ENCODE results near the gene RBM18.

Gene RBM18, protein sequence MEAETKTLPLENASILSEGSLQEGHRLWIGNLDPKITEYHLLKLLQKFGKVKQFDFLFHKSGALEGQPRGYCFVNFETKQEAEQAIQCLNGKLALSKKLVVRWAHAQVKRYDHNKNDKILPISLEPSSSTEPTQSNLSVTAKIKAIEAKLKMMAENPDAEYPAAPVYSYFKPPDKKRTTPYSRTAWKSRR

DNA sequence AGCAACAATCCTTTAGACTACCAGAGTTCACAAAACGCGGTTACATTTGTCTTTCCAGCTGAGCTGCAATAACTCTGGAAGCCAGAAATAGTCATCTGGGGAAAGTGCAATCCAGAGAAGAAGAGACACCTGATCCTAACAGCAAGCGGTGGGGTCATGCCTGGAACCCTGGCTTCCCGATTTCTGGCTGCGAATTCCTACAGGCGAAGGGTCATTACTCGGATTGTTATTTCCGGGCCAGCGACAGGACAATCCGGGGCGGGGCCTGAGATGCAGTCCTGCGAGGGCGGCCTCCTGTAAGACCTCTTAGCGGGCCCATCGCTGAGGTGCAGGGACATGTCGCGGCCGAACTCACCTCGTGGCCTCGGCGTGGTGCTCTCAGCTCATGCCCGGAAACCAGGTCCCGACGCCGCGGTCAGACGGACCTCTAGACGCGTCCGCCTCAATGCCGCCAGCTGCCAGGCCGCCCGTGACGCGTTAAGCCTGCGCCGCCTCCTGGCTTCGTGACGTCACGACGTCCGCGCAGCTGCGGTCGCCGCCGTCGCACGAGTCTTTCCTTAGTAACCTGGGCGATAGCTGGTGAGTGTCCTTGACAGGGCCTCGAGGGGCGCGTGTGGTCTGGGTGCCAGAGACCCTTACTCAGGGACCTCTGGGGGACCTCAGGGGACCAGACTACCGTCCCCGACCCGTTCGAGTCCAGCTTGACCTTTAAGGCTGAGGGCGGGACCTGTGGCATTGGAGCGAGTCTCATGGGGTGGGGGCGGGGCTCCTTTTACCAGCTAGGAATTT is at the start of gene RBM18, which contains the start of gene MRRF:
TSS of gene RBM18 (minus strand) at position 481 of the 789 bp plus-strand sequence. CDS start 3,348 bp downstream, outside the sequence.
TSS of gene MRRF (plus strand) at position 523 of the 789 bp plus-strand sequence. CDS start 6,010 bp downstream, outside the sequence.
- DNase-seq, result peak; percentile 47 to 93 (median 79)

DNA sequence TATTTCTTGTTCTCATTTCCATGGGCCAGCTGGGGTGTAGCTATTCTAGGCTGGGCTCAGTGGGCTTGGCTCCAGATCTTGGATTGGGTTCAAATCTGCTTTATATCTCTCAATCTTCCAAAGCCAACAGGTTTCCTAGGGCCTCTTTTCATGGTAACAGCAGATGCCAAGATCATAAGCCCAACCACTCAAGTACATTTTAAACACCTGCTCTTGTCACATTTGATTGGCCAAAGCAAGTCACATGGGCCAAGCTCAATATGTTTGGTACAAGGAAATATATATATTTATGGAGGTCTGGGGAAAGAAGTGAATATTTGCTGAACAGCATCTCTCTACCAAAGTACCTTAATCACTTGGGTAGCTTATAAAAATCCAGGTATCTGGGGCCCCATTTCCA is 49.5 kb upstream of the RBM18 start:
- DNase-seq, result no peak

DNA sequence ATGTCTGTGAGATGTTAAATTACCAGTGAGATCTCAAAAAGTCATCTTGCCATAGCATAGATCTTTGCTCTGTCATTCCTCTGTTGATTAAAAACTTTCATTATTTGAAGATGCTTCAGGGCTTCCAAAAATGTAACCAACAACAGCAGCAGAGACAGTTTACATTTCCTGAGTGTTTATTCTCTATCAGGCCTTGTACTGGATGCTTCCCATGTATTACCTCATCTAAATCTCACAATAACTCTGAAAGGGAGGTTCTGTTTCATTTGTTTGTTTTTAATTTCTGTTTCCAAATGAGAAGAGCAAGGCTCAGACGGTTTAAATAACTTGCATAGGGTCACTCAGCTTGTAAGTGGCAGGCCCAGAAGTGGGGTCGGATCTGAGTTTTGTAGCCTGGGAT is 45.2 kb upstream of the RBM18 start:
- DNase-seq, result no peak

DNA sequence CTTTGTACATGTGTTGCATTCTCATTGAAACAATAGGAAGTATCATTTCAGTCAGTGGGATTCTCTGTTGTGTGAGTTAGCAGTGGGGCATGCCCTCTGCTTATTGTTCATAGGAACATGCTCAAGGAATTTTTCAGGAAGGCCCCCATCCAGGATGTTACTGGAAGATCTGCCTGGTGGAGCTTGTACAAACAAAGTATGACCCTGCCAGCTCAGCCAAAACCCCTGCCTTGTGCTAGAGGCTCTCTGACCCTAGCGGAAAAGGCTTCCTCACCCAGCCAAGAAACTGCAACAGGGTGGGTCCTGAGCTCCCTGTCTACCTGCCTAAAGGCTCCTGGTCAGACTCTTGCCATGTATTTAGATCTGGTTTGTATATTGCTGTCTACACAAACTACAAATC is 43.3 kb upstream of the RBM18 start:
- no peak for DNase-seq

DNA sequence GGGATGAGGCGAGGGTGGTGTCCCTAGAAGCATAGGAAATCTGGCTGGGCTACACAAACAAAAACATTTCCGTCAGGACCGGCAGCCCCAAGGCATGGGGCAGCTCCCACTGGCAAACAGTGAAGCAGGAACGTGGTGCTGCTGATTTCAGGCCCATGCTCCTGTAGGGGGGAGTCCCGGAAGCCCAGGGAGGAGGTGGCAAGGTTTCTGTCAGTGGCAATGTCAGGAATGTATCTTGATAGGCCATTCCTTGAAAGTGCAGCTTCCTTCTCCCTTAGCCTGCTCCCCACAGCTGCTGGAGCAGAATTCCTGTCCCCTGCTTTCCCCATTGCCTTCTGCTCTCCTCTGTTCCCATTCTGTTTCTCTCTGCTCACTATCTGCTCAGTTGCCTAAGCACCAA is 42.4 kb upstream of the RBM18 start:
- DNase-seq, result no peak

DNA sequence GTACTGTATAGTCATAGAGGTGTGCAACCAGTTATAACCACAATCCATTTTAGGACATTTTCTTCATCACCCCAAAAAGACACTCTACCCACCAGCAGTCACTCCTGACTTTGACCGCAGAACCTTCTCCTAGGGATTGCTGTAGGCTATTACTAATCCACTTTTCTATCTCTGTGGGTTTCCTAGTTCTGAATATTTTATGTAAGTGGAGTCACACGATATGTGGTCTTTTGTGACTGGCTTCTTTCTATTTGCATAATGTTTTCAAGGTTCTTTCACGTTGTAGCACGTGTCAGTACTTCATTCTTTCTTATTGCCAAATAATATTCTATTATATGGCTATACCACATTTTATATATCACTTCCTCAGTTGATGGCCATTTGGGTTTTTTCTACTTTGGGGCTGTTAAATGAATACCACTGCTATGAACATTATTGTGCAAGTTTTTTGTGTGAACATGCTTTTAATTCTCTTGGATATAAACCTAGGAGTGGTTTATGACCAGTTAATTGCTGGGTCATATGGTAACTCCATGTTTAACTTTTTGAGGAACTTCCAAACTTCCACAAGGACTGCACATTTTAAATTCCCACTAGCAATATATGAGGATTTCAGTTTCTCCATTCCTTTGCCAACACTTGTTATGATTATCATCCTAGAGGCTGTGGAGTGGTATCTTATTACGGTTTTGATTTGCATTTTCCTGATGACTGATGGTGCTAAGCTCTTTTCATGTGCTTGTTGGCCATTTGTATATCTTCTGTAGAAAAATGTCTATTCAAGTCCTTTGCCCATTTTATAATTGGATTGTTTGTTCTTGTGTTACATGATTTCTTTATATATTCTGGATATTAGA is 37.8 kb upstream of the RBM18 start:
- DNase-seq, result no peak

DNA sequence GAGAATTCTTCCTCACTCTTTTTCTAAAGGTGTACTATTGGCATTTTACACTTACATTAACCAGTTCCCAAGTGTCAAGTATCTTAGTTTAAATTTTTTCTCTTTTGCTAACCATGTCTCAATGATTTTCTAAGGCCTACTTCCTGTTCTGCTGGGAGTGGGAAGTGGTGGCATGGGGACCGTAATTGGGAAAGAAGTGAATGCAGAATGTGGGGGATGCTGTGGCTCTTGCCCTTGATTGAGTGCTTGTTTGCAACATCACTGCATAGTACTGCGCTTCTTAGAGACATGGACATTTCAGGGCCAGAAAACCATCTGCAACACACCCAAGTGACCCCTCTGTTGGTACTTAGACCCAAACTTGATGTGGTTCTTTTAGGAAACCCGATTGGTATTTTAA is 32.9 kb upstream of the RBM18 start:
- no peak for DNase-seq

DNA sequence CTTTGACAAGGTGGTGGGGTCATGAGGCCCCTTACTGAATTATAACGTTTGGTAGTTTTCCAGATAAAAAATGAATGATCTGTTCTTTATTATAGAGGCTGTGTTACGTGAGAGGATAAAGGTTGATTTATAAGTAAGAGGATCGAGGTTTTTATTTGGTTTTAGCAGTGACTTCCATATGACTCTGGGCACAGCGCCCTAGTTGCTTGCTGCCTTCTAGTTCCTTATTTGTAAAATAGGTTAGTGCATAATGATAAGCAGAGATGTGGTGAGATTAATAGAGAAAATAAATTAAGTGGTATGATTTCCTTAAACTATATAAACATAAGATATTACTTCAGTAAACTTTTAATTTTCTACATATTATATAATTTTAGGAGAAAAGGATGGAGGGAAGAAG is 29.9 kb upstream of the RBM18 start:
- no peak for DNase-seq

DNA sequence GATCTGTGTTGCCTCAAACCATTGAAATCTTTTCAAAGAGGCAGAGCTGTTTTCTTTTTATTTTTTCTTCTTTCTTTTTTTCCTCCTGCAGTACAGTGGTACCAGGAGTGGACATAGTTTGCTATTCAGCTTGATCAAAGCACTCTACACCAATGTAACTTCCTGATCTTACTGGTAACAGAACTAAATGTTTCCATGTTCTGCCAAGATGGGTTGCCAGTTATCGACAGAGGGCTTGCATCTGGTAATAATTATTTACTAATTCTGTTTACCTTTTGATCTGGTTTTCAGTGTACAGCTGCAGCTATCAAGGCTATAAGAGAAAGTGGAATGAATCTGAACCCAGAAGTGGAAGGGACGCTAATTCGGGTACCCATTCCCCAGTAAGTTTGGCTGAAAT is 26.8 kb upstream of the RBM18 start:
- no peak for DNase-seq

DNA sequence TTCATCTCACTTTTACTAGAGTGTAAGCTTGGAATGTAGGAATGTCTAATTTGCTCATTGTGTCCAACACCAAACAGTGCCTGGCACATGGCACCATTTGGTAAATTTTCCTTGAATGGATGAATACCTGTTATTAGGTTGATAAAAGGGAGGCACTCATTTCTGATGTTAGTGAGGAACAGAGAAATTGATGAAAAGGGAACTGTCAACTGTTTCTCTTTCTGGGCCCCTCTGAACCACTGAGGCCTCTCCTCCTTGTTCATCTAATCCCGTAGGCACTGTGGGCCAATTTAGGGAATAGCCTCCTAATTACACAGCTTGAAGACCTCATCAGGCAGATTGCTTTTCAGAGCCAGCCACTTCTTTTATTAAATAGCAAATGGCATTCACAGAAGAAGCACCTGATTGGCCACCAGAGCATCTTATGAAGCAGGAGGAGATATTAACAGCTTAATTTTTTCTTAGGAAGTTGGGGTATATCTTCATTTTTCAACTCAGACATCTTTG is 22.6 kb upstream of the RBM18 start:
- DNase-seq, result no peak

DNA sequence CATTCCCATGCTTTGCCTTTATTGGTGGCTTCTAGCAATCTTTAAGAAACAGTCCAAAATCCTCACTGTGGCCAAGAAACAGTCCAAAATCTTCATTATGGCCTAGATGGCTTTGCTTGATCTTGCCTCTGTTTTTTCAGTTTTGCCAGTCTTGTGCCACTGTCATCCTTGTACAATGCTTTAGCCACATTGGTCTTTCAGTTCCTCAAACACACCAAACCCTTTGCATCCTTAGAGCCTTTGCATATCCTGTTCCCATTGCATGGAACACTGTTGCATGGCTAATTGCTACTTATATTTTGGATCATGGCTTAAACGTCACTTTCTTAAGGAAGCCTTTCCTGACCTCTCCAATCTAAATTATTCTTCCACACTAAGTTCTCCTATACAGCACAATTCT is 22.1 kb upstream of the RBM18 start:
- no peak for DNase-seq

DNA sequence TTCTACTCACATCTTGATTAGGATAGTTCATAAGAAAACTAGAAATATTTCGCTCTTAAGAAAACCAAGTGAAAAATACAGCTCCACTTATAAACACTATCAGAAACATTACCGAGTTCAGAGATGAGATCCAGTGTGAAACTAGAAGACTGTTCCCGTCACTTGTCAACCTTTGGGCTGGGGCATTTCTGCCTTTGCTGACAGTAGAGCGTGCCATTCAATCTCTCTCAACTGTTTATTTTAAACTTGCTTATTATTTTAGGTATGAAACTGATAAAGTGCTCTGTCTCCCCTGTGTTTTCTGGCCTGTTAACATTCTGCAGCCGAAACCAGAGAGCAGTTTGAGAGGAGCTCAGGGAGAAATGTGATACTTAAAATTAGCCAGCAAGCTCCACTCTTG is 16.7 kb upstream of the RBM18 start:
- DNase-seq, result no peak

DNA sequence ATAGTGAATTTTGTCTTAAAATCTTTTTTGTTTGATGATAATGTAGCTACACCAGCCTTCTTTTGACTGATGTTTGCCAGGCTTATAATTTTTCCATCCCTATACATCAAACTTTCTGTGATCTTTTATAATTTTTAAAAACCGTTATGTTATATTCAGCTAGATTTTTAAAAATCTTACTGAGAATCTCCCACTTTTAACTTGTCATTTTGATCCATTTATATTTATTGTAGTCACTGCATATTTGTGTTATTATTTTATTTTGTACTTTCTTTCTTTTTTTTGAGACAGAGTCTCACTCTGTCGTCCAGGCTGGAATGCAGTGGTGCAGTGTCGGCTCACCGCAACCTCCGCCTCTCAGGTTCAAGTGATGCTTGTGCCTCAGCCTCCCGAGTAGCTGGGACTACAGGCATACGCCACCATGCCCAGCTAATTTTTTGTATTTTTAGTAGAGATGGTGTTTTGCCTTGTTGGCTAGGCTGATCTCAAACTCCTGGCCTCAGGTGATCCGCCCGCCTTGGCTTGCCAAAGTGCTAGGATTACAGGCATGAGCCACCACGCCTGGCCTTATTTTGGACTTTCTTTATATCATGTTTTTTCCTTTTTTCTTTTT is 12.8 kb upstream of the RBM18 start:
- DNase-seq, result no peak

DNA sequence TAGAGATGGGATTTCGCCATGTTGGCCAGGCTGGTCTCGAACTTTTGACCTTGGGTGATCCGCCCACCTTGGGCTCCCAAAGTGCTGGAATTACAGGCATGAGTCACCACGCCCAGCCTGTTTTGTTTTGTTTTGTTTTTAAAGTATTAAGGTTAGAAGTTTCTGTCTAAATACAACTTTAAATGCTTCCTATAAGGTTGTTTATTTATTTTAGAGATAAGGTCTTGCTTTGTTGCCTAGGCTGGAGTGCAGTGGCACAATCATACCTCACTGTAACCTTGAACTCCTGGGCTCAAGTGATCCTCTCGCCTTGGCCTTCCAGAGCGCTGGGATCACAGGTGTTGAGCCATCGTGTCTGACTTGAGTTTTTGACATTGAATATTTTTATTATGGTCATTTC is 11.5 kb upstream of the RBM18 start:
- DNase-seq, result no peak

DNA sequence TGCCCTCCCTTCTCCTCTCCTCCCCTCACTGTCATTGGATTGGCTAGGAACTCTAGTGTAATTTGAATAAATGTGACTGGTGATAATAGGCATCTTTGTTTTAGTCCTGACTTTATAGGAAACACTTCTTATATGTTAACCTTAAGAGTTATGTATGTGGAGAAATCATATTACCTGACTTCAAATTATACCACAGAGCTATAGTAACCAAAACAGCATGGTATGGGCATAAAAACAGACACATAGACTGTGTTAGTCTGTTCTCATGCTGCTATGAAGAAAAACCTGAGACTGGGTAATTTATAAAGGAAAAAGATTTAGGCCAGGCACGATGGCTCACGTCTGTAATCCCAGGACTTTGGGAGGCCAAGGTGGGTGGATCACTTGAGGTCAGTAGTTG is 9.4 kb upstream of the RBM18 start:
- no peak for DNase-seq

DNA sequence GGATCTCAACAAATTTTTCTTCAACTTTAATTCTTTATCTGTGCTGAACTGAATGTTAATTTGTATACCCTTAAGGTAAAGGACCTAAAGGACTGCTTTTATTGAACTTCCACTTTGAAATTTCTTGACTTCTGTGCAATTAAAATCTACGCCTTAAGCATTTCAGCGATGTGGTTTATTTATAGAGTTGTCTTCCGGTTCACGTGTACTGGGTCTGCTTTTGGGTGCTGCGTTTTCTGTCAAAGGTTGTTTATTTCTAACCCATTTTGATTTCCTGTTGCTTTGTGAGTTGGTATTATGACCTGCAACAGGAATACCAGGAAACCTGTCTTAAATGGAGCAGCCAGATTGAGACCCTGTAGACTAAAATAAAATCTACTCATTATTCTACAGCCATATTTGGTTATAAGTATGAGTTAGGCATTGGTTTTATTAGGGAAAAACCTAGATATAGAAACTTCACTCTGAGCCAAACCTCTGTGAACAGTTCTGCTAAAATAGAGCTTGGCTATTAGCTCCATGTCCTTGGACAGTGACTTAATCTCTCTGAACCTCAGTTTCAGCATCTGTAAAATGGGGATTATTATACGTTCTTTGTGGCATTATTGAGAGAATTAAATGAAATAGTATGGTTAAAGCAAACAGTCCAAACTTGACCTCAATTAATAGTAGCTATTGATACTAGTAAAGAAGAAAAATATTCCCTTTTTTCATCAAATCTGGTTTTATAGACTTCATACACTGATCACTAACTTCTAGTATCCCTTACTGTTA is 3.6 kb upstream of the RBM18 start:
- no peak for DNase-seq

DNA sequence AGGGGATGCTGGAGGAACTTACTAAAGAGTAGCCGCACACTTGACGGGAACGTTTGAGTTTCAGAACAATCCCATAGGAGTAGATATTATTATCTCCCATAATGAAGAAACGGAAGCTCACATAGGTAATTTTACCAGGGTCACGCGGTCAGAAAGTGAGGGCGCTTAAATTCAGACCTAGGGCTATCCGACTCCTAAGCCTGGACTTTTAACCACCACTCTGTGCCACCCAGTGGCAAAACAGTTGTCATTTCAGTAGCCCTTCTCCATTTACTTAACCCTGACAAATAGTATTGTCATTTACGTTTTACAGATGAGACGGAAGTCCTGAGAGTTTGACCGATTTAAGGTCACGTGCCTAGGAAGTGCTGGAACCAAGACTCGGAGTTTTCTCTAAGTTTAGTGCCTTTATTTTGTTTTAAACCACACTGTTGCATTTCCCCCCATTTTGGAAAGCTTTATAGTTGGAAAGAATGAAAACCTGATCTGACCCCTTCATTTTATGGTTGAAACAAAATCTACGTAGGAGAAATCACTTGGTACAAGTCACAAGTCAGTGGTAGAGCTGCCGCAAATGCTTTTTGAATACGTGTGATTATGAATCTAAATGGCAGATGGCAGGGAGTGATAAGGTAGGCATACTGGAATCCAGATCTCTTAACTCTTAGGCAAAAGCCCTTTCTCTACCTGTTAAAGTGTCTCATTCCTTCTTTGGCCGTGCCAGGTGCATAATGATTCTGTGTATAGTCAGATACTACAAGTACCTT is 692 bp upstream of the RBM18 start:
- DNase-seq, result peak in 1 of 56 donors; percentile 43

DNA sequence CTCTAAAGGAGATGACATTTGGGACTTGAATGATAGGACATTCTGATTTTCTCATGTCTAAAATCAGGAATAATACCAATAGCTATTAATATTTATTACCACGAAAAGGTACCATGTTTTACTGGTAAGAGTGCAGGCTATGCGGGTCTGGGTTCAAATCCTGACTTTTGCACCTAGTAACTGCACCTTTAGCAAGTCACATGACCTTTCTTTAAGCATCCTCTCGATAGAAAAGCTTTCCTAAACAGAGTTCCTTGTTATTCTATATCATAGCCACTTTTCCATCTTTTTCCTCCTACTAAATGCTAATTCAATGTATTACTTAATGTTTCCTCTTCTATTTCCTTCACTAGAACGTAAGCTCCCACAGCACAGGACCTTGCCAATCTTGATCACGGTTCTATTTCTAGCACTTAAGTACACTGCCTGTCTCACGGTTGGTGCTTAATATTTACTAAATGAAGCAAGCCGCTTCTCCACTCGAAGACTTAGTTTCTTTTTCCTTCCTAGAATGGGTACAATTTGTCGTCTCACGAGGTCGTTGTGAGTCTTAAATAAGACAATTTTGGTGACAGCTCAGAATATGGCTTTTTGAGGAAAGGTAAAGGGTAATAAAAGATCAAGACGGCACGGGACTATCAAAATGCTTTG is 816 bp downstream of the RBM18 start:
- DNase-seq, result no peak

DNA sequence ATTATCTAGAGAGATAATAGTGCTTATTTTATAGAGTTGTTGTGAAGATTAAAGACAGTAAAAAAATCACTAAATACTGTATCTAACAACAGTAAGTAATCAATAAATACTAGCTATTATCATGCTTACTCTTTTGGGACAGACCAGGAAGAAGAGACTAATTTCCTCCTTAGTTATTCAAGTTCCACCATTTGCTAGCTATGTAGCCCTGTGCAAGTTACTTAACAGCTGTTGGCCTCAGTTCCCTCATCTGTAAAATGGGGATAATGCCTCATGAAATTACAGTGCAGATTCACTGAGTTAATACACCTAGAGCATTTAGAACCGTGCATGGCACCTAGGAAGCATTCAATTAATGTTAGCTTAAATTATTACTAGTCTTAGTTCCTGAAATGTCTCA is 2.6 kb downstream of the RBM18 start:
- no peak for DNase-seq
